ENCODE data around the gene PDE4D.

GRCh38 chr5:59065554-59065953 is 828.0 kb downstream of the PDE4D start:
- TF ChIP-seq EZH2 (IDR thresholded peaks at IDR 0.05; ENCODE audit: insufficient read depth, poor library complexity, severe bottlenecking) (no peak), EZH2phosphoT487 (IDR thresholded peaks at IDR 0.05; ENCODE audit: insufficient read depth, low read depth) (0 out of 2 replicates have a peak, but pooled peaks have one; percentile 23)

All from GM23248 (cell line).